ENCODE measurements around the gene GABBR1. TPM values are rescaled to one million over a fixed set of nuclear protein-coding genes. Genes with fewer than 3 reads are reported as not detected.
A peak's percentile ranks its signal among the peaks of the same experiment; 100 is the strongest.

GABBR1 gene
- total and polyA plus RNA-seq, 2 of the 13 experiments (the other 11 are each of a cell fraction or from before 2014, with no cell fraction given), result 0.07 to 0.37 TPM

DNA sequence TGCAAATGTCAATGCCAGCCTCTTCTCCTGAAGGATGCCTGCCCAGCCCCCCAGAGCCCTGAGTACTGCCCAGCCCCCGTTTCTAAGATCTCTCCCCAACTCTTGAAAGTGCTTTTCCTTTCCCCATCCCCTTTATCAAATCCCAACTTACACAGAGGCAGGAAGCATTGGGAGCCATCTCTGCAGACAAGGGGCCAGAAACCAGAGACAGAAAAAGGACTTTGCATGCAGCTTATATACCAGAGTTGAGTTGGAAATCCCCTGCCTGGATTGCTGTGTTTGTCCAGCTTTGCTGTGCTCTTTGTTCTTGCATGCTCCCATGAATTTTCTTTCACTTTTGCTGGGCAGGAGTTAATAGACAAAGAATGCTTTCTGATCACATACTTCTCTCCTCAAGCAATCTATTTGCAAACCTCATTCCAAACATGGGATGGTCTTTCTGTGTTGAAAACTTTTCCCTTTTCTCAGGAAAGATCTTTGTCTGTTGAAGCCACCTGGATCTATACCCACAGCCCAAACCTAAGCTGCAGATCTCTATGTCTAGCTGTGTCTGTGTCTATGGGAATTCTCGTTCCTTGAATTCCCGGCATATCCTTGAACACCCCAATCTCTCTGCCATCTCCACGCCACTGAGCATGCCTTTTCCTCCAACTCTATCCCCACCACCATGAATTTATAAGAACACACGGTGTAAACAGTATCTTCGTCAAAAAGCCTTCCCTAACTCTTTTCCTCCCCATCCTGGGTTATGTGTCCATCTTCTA, 73.3 kb downstream of the GABBR1 start, which contains the start of gene UBD (continued):
- TF ChIP-seq SMAD3 (CRISPR knock-in tag; IDR thresholded peaks at IDR 0.05) (0 out of 2 replicates have a peak, but pooled peaks have one; percentile 24), ZNF263 (CRISPR knock-in tag; IDR thresholded peaks at IDR 0.05) (no peak), ZNF670 (CRISPR knock-in tag; IDR thresholded peaks at IDR 0.05; ENCODE audit: borderline replicate concordance) (peak; percentile 67; the same call in 1 of the 2 replicates), ZNF431 (CRISPR knock-in tag; IDR thresholded peaks at IDR 0.05; ENCODE audit: borderline replicate concordance, low read depth) (no peak), JUN (CRISPR knock-in tag; IDR thresholded peaks at IDR 0.05) (no peak), CHD2 (IDR thresholded peaks at IDR 0.05; ENCODE audit: low read depth, low read length) (no peak), ZNF335 (CRISPR knock-in tag; IDR thresholded peaks at IDR 0.05) (peak; percentile 77; the same call in 1 of the 2 replicates), ARNT (IDR thresholded peaks at IDR 0.05) (no peak), SP5 (CRISPR knock-in tag; IDR thresholded peaks at IDR 0.05; ENCODE audit: borderline replicate concordance, low read depth) (no peak), RXRA (CRISPR knock-in tag; IDR thresholded peaks at IDR 0.05) (no peak), TEAD3 (CRISPR knock-in tag; optimal IDR thresholded peaks at IDR 0.05; ENCODE audit: borderline replicate concordance) (peak; percentile 37), MXD4 (CRISPR knock-in tag; IDR thresholded peaks at IDR 0.05) (no peak), SOX13 (IDR thresholded peaks at IDR 0.05) (no peak), SOX13 (CRISPR knock-in tag; conservative IDR thresholded peaks at IDR 0.05 in 1 of 2, IDR thresholded peaks at IDR 0.05 in 1 of 2) (peak in 1 of 2 experiments; percentile 19; a peak in 1 of 4 replicates), SOX6 (IDR thresholded peaks at IDR 0.05) (no peak), SOX6 (CRISPR knock-in tag; IDR thresholded peaks at IDR 0.05) (peak; percentile 47), RARA (CRISPR knock-in tag; IDR thresholded peaks at IDR 0.05) (0 out of 2 replicates have a peak, but pooled peaks have one; percentile 7), DNMT1 (CRISPR knock-in tag; IDR thresholded peaks at IDR 0.05) (no peak), KLF11 (CRISPR knock-in tag; IDR thresholded peaks at IDR 0.05) (no peak), ZBTB20 (CRISPR knock-in tag; IDR thresholded peaks at IDR 0.05; ENCODE audit: borderline replicate concordance, low read depth) (no peak), MXD1 (CRISPR knock-in tag; IDR thresholded peaks at IDR 0.05) (no peak), ZNF460 (CRISPR knock-in tag; IDR thresholded peaks at IDR 0.05; ENCODE audit: borderline replicate concordance) (no peak)
- TF ChIP-seq, protein P1, sequence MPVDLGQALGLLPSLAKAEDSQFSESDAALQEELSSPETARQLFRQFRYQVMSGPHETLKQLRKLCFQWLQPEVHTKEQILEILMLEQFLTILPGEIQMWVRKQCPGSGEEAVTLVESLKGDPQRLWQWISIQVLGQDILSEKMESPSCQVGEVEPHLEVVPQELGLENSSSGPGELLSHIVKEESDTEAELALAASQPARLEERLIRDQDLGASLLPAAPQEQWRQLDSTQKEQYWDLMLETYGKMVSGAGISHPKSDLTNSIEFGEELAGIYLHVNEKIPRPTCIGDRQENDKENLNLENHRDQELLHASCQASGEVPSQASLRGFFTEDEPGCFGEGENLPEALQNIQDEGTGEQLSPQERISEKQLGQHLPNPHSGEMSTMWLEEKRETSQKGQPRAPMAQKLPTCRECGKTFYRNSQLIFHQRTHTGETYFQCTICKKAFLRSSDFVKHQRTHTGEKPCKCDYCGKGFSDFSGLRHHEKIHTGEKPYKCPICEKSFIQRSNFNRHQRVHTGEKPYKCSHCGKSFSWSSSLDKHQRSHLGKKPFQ (CRISPR knock-in tag; IDR thresholded peaks at IDR 0.05; ENCODE audit: insufficient replicate concordance), result no peak
- TF ChIP-seq, protein P2, sequence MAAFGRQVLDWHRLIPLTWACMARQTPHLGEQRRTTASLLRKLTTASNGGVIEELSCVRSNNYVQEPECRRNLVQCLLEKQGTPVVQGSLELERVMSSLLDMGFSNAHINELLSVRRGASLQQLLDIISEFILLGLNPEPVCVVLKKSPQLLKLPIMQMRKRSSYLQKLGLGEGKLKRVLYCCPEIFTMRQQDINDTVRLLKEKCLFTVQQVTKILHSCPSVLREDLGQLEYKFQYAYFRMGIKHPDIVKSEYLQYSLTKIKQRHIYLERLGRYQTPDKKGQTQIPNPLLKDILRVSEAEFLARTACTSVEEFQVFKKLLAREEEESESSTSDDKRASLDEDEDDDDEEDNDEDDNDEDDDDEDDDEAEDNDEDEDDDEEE (CRISPR knock-in tag; IDR thresholded peaks at IDR 0.05), result no peak
